GM21515 (cell line): Measurements from ENCODE around the gene PRRG1.
"Not testable (repeated sequence)": the region's sequence is repeated elsewhere in the genome, so short reads cannot be mapped to it uniquely, and the experiment has no call there.

Experiments used
- ATAC-seq: cut with Tn5 transposase; IDR thresholded peaks from one replicate; pipeline ENCODE4 v1.9.1; 2021; ENCODE audit not compliant: unreplicated experiment

PRRG1 gene

GRCh38 chrX:37371578-37371991, 22.4 kb downstream of the PRRG1 start:
- no peak for ATAC-seq

GRCh38 chrX:37378404-37378803, 29.2 kb downstream of the PRRG1 start:
- no peak for ATAC-seq

GRCh38 chrX:37378830-37379229, 29.7 kb downstream of the PRRG1 start:
- ATAC-seq: no peak

GRCh38 chrX:37380256-37380655, 31.1 kb downstream of the PRRG1 start:
- ATAC-seq: no peak

- ATAC-seq: no peak
Observed at GRCh38 chrX:37380924-37381323, 31.8 kb downstream of the PRRG1 start.

- no peak for ATAC-seq
Observed at GRCh38 chrX:37383313-37383712, 34.1 kb downstream of the PRRG1 start.

- ATAC-seq: no peak
Observed at GRCh38 chrX:37388413-37388812, 39.2 kb downstream of the PRRG1 start.

- no peak for ATAC-seq
Observed at GRCh38 chrX:37405956-37406355, 56.8 kb downstream of the PRRG1 start.

GRCh38 chrX:37407736-37408135, 58.6 kb downstream of the PRRG1 start:
- no peak for ATAC-seq

GRCh38 chrX:37409278-37409677, 60.1 kb downstream of the PRRG1 start:
- no peak for ATAC-seq

GRCh38 chrX:37420185-37420584, 71.0 kb downstream of the PRRG1 start:
- no peak for ATAC-seq

- no peak for ATAC-seq
Observed at GRCh38 chrX:37420756-37421155, 71.6 kb downstream of the PRRG1 start.

GRCh38 chrX:37424000-37424429, 74.9 kb downstream of the PRRG1 start:
- ATAC-seq: no peak

- ATAC-seq: no peak
Observed at GRCh38 chrX:37425370-37425769, 76.2 kb downstream of the PRRG1 start.

GRCh38 chrX:37428962-37429361, 79.8 kb downstream of the PRRG1 start:
- not testable (repeated sequence) for ATAC-seq

GRCh38 chrX:37434362-37434761, 85.2 kb downstream of the PRRG1 start:
- ATAC-seq: no peak

GRCh38 chrX:37437160-37437559, 88.0 kb downstream of the PRRG1 start:
- no peak for ATAC-seq

GRCh38 chrX:37441377-37441776, 92.2 kb downstream of the PRRG1 start:
- no peak for ATAC-seq

- no peak for ATAC-seq
Observed at GRCh38 chrX:37445182-37445581, 96.0 kb downstream of the PRRG1 start.

- no peak for ATAC-seq
Observed at GRCh38 chrX:37453821-37454220, 104.7 kb downstream of the PRRG1 start.

- no peak for ATAC-seq
Observed at GRCh38 chrX:37454537-37455285, 105.5 kb downstream of the PRRG1 start.

- no peak for ATAC-seq
Observed at GRCh38 chrX:37455381-37455780, 106.2 kb downstream of the PRRG1 start.

GRCh38 chrX:37460285-37460684, 111.1 kb downstream of the PRRG1 start:
- not testable (repeated sequence) for ATAC-seq
